GM23338 (cell line): ENCODE results near the gene FAF2. TPM values are rescaled to one million over a fixed set of nuclear protein-coding genes. Genes with fewer than 3 reads are reported as not detected.

Experiments
- ATAC-seq: fragments of 200-7000 bp; cut with Tn5 transposase; 3 replicates; pipeline ENCODE4 v1.9.1; 2020
- DNase-seq: peaks from one replicate; pipeline ENCODE4 v3.0.0-alpha.2; 2015; ENCODE audit warnings: low spot score
- H2AFZ ChIP-seq: fragments of 200-600 bp; sonication (generic); 2 replicates; pipeline ENCODE4 v1.8.0; 2016; ENCODE audit warnings: antibody characterized with exemption, mild to moderate bottlenecking, moderate library complexity
- H3F3A ChIP-seq: fragments of 200-600 bp; sonication (generic); replicated peaks from 2 replicates; pipeline ENCODE4 v1.8.0; 2017; ENCODE audit warnings: antibody characterized with exemption, mixed run types, low read depth
- H3K27ac ChIP-seq: fragments of 200-600 bp; sonication (generic); 2 replicates; pipeline ENCODE4 v1.6.1; 2016; ENCODE audit warnings: low read depth
- H3K27me3 ChIP-seq: fragments of 200-600 bp; sonication (generic); 2 replicates; pipeline ENCODE4 v1.8.0; 2016; ENCODE audit warnings: mild to moderate bottlenecking, mixed run types, moderate library complexity; ENCODE audit not compliant: insufficient read depth
- H3K36me3 ChIP-seq: fragments of 200-600 bp; sonication (generic); 2 replicates; pipeline ENCODE4 v1.8.0; 2016; ENCODE audit warnings: mild to moderate bottlenecking; ENCODE audit not compliant: insufficient read depth
- H3K4me1 ChIP-seq: fragments of 200-600 bp; sonication (generic); 2 replicates; pipeline ENCODE4 v1.8.0; 2016; ENCODE audit warnings: mild to moderate bottlenecking, moderate library complexity; ENCODE audit not compliant: insufficient read depth
- H3K4me2 ChIP-seq: fragments of 200-600 bp; sonication (generic); 2 replicates; pipeline ENCODE4 v1.7.1; 2017; ENCODE audit warnings: mixed run types
- H3K4me3 ChIP-seq: fragments of 200-600 bp; sonication (generic); 2 replicates; pipeline ENCODE4 v1.6.1; 2016; ENCODE audit warnings: mixed run types
- H3K79me2 ChIP-seq: fragments of 200-600 bp; sonication (generic); replicated peaks from 2 replicates; pipeline ENCODE4 v1.8.0; 2017; ENCODE audit warnings: mild to moderate bottlenecking; ENCODE audit not compliant: insufficient read depth
- H3K9me2 ChIP-seq: fragments of 200-600 bp; sonication (generic); 2 replicates; pipeline ENCODE4 v1.8.0; 2017; ENCODE audit not compliant: insufficient read depth
- H4K20me1 ChIP-seq: fragments of 200-600 bp; sonication (generic); replicated peaks from 2 replicates; pipeline ENCODE4 v1.8.0; 2017; ENCODE audit warnings: mild to moderate bottlenecking; ENCODE audit not compliant: insufficient read depth
- H3K27ac Mint-ChIP-seq: 2 replicates; pipeline ENCODE4 v1.8.0; 2020; ENCODE audit warnings: inconsistent platforms, mild to moderate bottlenecking, moderate library complexity, mixed read lengths
- H3K27me3 Mint-ChIP-seq: 3 replicates; pipeline ENCODE4 v1.8.0; 2022; ENCODE audit warnings: low read depth, mild to moderate bottlenecking, moderate library complexity, mixed read lengths, inconsistent platforms; ENCODE audit not compliant: insufficient read depth, poor library complexity
- H3K36me3 Mint-ChIP-seq: 3 replicates; pipeline ENCODE4 v1.8.0; 2021; ENCODE audit warnings: low read depth, mild to moderate bottlenecking, inconsistent platforms, moderate library complexity, mixed read lengths
- H3K4me1 Mint-ChIP-seq: 3 replicates; pipeline ENCODE4 v1.8.0; 2020; ENCODE audit warnings: mild to moderate bottlenecking, inconsistent platforms, mixed read lengths
- H3K4me3 Mint-ChIP-seq: 3 replicates; pipeline ENCODE4 v1.8.0; 2021; ENCODE audit warnings: moderate library complexity, mild to moderate bottlenecking, inconsistent platforms, mixed read lengths
- H3K9me3 Mint-ChIP-seq: 3 replicates; pipeline ENCODE4 v1.8.0; 2020; ENCODE audit warnings: moderate library complexity, mild to moderate bottlenecking, inconsistent platforms, mixed read lengths
- CREB1 ChIP-seq: fragments of 250-450 bp; sonication (Bioruptor Pico); IDR thresholded peaks from 2 replicates; pipeline ENCODE4 v1.5.0; 2020; ENCODE audit warnings: low read depth, mild to moderate bottlenecking, moderate library complexity
- EZH2 ChIP-seq: fragments of 200-600 bp; sonication (generic); IDR thresholded peaks from one replicate; pipeline ENCODE4 v1.8.0; 2017; ENCODE audit warnings: antibody characterized with exemption, mild to moderate bottlenecking, low read depth; ENCODE audit not compliant: unreplicated experiment
- EZH2phosphoT487 ChIP-seq: fragments of 200-600 bp; sonication (generic); IDR thresholded peaks from one replicate; pipeline ENCODE4 v1.8.1; 2018; ENCODE audit warnings: antibody characterized with exemption; ENCODE audit not compliant: unreplicated experiment
- JUNB ChIP-seq: IDR thresholded peaks from one replicate; pipeline ENCODE4 v1.6.1; 2016; ENCODE audit warnings: antibody characterized with exemption; ENCODE audit not compliant: unreplicated experiment
- ZNF462 ChIP-seq: fragments of 250-450 bp; sonication (Bioruptor Pico); IDR thresholded peaks from 2 replicates; pipeline ENCODE4 v1.5.0; 2020; ENCODE audit warnings: mild to moderate bottlenecking, moderate library complexity
- polyA plus RNA-seq: library from polyadenylated mRNA; unstranded; fragments of >200 nt; fragmentation: Nextera tagmentation; extraction: Ambion mirVana; gene quantifications from 2 replicates; pipeline ENCODE4 v1.2.1, GENCODE V29; 2016
- total RNA-seq: library from RNA; depleted of rRNA; stranded (reverse); fragments of >200 nt; shearing (Covaris generic); gene quantifications from 2 replicates; pipeline ENCODE4 v1.2.3, GENCODE V29; 2014
- TF ChIP-seq, protein P1 (sequence below): IDR thresholded peaks from 2 replicates; pipeline ENCODE4 v1.6.1; 2016; ENCODE audit warnings: antibody characterized with exemption

FAF2 gene
- total and polyA plus RNA-seq, 2 experiments from 2014 or later: 32.8 to 37.6 TPM

GRCh38 chr5:176440927-176441706 is 7.1 kb upstream of the FAF2 start:
- peaks cover 9% of the 10 kb centered on the region for H3K4me1 ChIP-seq
- H3K79me2 ChIP-seq: no peaks in the 10 kb centered on the region
- H3K9me2 ChIP-seq: no peaks in the 10 kb centered on the region
- no peaks in the 10 kb centered on the region for H3F3A ChIP-seq
- H3K4me3 ChIP-seq: no peak overlapping the region
- no peaks in the 10 kb centered on the region for H3K9me3 Mint-ChIP-seq
- H3K27ac Mint-ChIP-seq: no peak overlapping the region
- no peak; the same call in 2 of the 3 replicates for ATAC-seq
- no peaks in the 10 kb centered on the region for H3K27me3 ChIP-seq
- H3K27ac ChIP-seq: no peak overlapping the region
- H3K4me3 Mint-ChIP-seq: no peak overlapping the region; the same call in 2 of the 3 replicates
- H4K20me1 ChIP-seq: no peaks in the 10 kb centered on the region
- peaks cover 13% of the 10 kb centered on the region for H3K4me1 Mint-ChIP-seq
- H3K36me3 Mint-ChIP-seq: no peaks in the 10 kb centered on the region
- H2AFZ ChIP-seq: peak overlapping the region; percentile 61
- no peak overlapping the region; the same call in 1 of the 2 replicates for H3K4me2 ChIP-seq
- DNase-seq: no peak
- TF ChIP-seq, protein P1, sequence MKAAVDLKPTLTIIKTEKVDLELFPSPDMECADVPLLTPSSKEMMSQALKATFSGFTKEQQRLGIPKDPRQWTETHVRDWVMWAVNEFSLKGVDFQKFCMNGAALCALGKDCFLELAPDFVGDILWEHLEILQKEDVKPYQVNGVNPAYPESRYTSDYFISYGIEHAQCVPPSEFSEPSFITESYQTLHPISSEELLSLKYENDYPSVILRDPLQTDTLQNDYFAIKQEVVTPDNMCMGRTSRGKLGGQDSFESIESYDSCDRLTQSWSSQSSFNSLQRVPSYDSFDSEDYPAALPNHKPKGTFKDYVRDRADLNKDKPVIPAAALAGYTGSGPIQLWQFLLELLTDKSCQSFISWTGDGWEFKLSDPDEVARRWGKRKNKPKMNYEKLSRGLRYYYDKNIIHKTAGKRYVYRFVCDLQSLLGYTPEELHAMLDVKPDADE: no peak
- TF ChIP-seq EZH2: no peak
- no peak for TF ChIP-seq EZH2phosphoT487
- no peak for TF ChIP-seq ZNF462 (CRISPR knock-in tag)
- TF ChIP-seq CREB1 (CRISPR knock-in tag): no peak
- no peak for TF ChIP-seq JUNB
- H3K27me3 Mint-ChIP-seq: peaks cover 16% of the 10 kb centered on the region
- no peaks in the 10 kb centered on the region for H3K36me3 ChIP-seq
